ENCODE results near the gene DNAH2. TPM values are rescaled to one million over a fixed set of nuclear protein-coding genes. Genes with fewer than 3 reads are reported as not detected.
A peak's percentile ranks its signal among the peaks of the same experiment; 100 is the strongest.

The DNAH2 gene
- total RNA-seq, 2 experiments from 2014 or later: not detected

GRCh38 chr17:7824021-7824924 is 106.7 kb downstream of the DNAH2 start:
- CTCF ChIA-PET: interaction anchor here (1.2 to 2.0 kb wide), 3 partner anchors 11 to 166 kb away, joined by 3 to 5 read pairs (median 3); partner anchors contain the start of gene NAA38
- Mint-ChIP-seq H3K4me3 (no peak overlapping the region), H3K36me3 (ENCODE audit: low read depth) (no peaks in the 10 kb centered on the region), H3K4me1 (no peaks in the 10 kb centered on the region), H3K9me3 (no peaks in the 10 kb centered on the region), H3K27ac (no peak overlapping the region), H3K27me3 (peaks cover 10% of the 10 kb centered on the region)
- DNase-seq: no peak
- POLR2A ChIA-PET: no interaction called here

GRCh38 chr17:7825206-7825990 is 107.9 kb downstream of the DNAH2 start:
- no peak overlapping the region for H3K4me3 Mint-ChIP-seq
- H3K9me3 Mint-ChIP-seq: no peaks in the 10 kb centered on the region
- H3K36me3 Mint-ChIP-seq (ENCODE audit: low read depth): no peaks in the 10 kb centered on the region
- ChIA-PET POLR2A (no interaction called here), CTCF (interaction anchor here (0.6 to 2.0 kb wide), 6 partner anchors 8 to 165 kb away, joined by 3 to 5 read pairs (median 3); partner anchors contain the start of gene NAA38)
- no peak for DNase-seq
- peaks cover 11% of the 10 kb centered on the region for H3K27me3 Mint-ChIP-seq
- H3K4me1 Mint-ChIP-seq: no peaks in the 10 kb centered on the region
- no peak overlapping the region for H3K27ac Mint-ChIP-seq

DNA sequence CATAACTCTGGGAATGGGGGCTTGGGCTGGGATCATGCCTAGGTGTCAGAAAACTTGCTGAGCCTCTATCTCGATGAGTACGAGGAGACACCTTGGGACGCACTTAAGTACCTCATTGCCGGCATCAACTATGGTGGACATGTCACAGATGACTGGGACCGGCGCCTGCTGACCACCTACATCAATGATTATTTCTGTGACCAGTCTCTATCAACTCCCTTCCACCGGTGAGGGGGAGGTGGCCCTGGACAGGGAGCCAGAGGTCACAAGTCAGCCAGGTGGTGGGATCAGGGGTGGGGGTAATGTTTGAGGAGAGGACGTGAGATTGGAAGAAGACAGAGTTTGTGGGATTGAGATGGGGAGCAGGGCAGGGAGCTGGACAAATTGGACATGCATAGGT is 113.1 kb downstream of the DNAH2 start:
- Mint-ChIP-seq H3K27me3 (peaks cover 9% of the 10 kb centered on the region), H3K27ac (no peak overlapping the region), H3K4me3 (no peak overlapping the region), H3K4me1 (peaks cover 15% of the 10 kb centered on the region), H3K9me3 (no peaks in the 10 kb centered on the region), H3K36me3 (ENCODE audit: low read depth) (no peaks in the 10 kb centered on the region)
- ChIA-PET CTCF (interaction anchor here (1.1 to 1.9 kb wide), 3 partner anchors 11 to 160 kb away, joined by 3 to 5 read pairs (median 4); no protein-coding TSS in a partner anchor), POLR2A (no interaction called here)
- no peak for DNase-seq

- DNase-seq: no peak
- no peaks in the 10 kb centered on the region for H3K36me3 Mint-ChIP-seq (ENCODE audit: low read depth)
- no peak overlapping the region for H3K4me3 Mint-ChIP-seq
- H3K9me3 Mint-ChIP-seq: no peaks in the 10 kb centered on the region
- CTCF ChIA-PET: interaction anchor here (0.9 to 1.5 kb wide), 4 partner anchors 14 to 159 kb away, joined by 3 to 4 read pairs (median 3); no protein-coding TSS in a partner anchor
- peaks cover 19% of the 10 kb centered on the region for H3K4me1 Mint-ChIP-seq
- POLR2A ChIA-PET: no interaction called here
- H3K27me3 Mint-ChIP-seq: peaks cover 8% of the 10 kb centered on the region
- H3K27ac Mint-ChIP-seq: no peak overlapping the region
Measured at GRCh38 chr17:7831233-7831632, 113.7 kb downstream of the DNAH2 start.

GRCh38 chr17:7832431-7832830 is 114.9 kb downstream of the DNAH2 start:
- H3K27me3 Mint-ChIP-seq: peaks cover 8% of the 10 kb centered on the region
- ChIA-PET POLR2A (no interaction called here), CTCF (interaction anchor here (0.6 to 2.3 kb wide), 8 partner anchors 9 to 158 kb away, joined by 3 to 6 read pairs (median 3); no protein-coding TSS in a partner anchor)
- H3K27ac Mint-ChIP-seq: no peak overlapping the region
- DNase-seq: no peak
- H3K4me3 Mint-ChIP-seq: no peak overlapping the region
- H3K9me3 Mint-ChIP-seq: no peaks in the 10 kb centered on the region
- no peaks in the 10 kb centered on the region for H3K36me3 Mint-ChIP-seq (ENCODE audit: low read depth)
- peaks cover 30% of the 10 kb centered on the region for H3K4me1 Mint-ChIP-seq

- POLR2A ChIA-PET: interaction anchor here (0.6 kb wide), 1 partner anchor 33 kb away, joined by 3 read pairs; no protein-coding TSS in a partner anchor
- peak overlapping the region; percentile 78 for H3K27ac Mint-ChIP-seq
- no peak for DNase-seq
Measured at GRCh38 chr17:7833011-7833794, 115.7 kb downstream of the DNAH2 start.

DNA sequence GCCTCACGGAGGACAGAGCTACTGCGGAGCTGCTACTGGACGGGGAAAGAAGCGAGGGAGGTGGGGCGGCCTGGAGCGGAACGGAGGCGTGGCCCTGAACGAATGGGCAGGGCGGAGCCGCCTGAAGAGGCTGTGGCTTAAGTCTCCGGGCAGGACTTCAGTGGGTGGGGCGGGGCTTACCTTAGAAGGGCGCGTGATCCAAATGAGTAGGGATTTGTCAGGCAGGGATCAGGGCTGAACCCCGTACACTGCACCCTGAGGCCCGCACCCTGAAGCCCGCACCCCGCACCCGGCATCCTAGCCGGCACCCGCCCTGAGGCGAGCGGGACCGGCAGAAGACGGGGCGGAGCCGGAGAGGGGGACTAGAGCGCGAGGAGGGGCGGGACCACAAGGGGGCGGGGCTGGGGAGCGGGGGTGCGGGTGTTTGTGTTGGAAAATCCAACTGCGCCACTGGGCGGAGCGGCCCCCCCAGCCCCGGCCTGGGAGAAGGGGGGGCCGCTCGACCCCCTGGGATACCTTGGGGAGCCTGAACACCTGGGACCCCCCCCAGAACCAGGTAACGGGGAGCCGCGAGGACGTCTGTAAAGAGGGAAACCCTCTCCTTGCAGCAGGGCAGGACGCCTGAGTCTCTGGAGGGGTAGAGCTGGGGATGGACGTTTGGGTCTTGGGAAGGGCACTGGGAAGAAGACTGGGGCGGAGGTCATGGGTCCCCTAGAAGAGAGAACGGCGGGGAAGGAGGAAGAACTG is 116.4 kb downstream of the DNAH2 start, which contains the start of gene KDM6B:
KDM6B (plus strand) TSS at position 423 of the 747 bp plus-strand sequence. CDS start 11,338 bp downstream, outside the sequence.
- Mint-ChIP-seq H3K4me3 (peak within 1 kb of the TSS; percentile 83), H3K36me3 (ENCODE audit: low read depth) (no peaks in the 10 kb centered on the region), H3K9me3 (no peaks in the 10 kb centered on the region), H3K27ac (peak within 1 kb of the TSS; percentile 91), H3K4me1 (peaks cover 42% of the 10 kb centered on the region), H3K27me3 (peaks cover 4% of the 10 kb centered on the region)
- CTCF ChIA-PET: interaction anchor here (0.7 to 2.3 kb wide), 12 partner anchors 9 to 156 kb away, joined by 3 to 19 read pairs (median 5); partner anchors contain the start of genes CHD3, CYB5D1 and NAA38
- POLR2A ChIA-PET: interaction anchor here (0.6 kb wide), 1 partner anchor 33 kb away, joined by 3 read pairs; no protein-coding TSS in a partner anchor
- DNase-seq: peak; percentile 91

More at GRCh38 chr17:7833011-7833794, 115.7 kb downstream of the DNAH2 start:
- Mint-ChIP-seq H3K4me1 (peaks cover 35% of the 10 kb centered on the region), H3K9me3 (no peaks in the 10 kb centered on the region), H3K4me3 (peak overlapping the region; percentile 83), H3K36me3 (ENCODE audit: low read depth) (no peaks in the 10 kb centered on the region), H3K27me3 (peaks cover 4% of the 10 kb centered on the region)
- CTCF ChIA-PET: interaction anchor here (0.5 to 2.3 kb wide), 11 partner anchors 10 to 157 kb away, joined by 3 to 6 read pairs (median 3); partner anchors contain the start of gene NAA38

GRCh38 chr17:7834542-7834956 is 117.0 kb downstream of the DNAH2 start:
- peak overlapping the region; percentile 83 for H3K4me3 Mint-ChIP-seq
- H3K36me3 Mint-ChIP-seq (ENCODE audit: low read depth): no peaks in the 10 kb centered on the region
- peak overlapping the region; percentile 91 for H3K27ac Mint-ChIP-seq
- DNase-seq: peak; percentile 43
- peaks cover 48% of the 10 kb centered on the region for H3K4me1 Mint-ChIP-seq
- no peaks in the 10 kb centered on the region for H3K9me3 Mint-ChIP-seq
- H3K27me3 Mint-ChIP-seq: peaks cover 1% of the 10 kb centered on the region
- ChIA-PET CTCF (interaction anchor here (0.6 to 2.3 kb wide), 17 partner anchors 9 to 162 kb away, joined by 3 to 19 read pairs (median 3); partner anchors contain the start of genes CHD3, CYB5D1 and NAA38), POLR2A (no interaction called here)

GRCh38 chr17:7834957-7835813 is 117.6 kb downstream of the DNAH2 start:
- Mint-ChIP-seq H3K9me3 (no peaks in the 10 kb centered on the region), H3K27me3 (peaks cover 1% of the 10 kb centered on the region), H3K4me3 (peak overlapping the region; percentile 83), H3K4me1 (peaks cover 53% of the 10 kb centered on the region), H3K36me3 (ENCODE audit: low read depth) (no peaks in the 10 kb centered on the region), H3K27ac (peak overlapping the region; percentile 91)
- ChIA-PET CTCF (interaction anchor here (0.6 to 2.3 kb wide), 18 partner anchors 8 to 222 kb away, joined by 3 to 19 read pairs (median 3); partner anchors contain the start of genes CHD3, CYB5D1 and NAA38), POLR2A (interaction anchor here (1.1 kb wide), 1 partner anchor 10 kb away, joined by 4 read pairs; no protein-coding TSS in a partner anchor)
- peak; percentile 92 for DNase-seq

- peak; percentile 34 for DNase-seq
- POLR2A ChIA-PET: interaction anchor here (1.1 kb wide), 1 partner anchor 9 kb away, joined by 4 read pairs; no protein-coding TSS in a partner anchor
- CTCF ChIA-PET: interaction anchor here (0.6 to 2.3 kb wide), 11 partner anchors 9 to 221 kb away, joined by 3 to 19 read pairs (median 4); partner anchors contain the start of genes CYB5D1 and NAA38
- peak overlapping the region; percentile 88 for H3K27ac Mint-ChIP-seq
- no peaks in the 10 kb centered on the region for H3K36me3 Mint-ChIP-seq (ENCODE audit: low read depth)
- H3K27me3 Mint-ChIP-seq: peaks cover 1% of the 10 kb centered on the region
- H3K9me3 Mint-ChIP-seq: no peaks in the 10 kb centered on the region
- peak overlapping the region; percentile 83 for H3K4me3 Mint-ChIP-seq
- H3K4me1 Mint-ChIP-seq: peaks cover 61% of the 10 kb centered on the region
Measured at GRCh38 chr17:7835814-7836595, 118.5 kb downstream of the DNAH2 start.
